ENCODE data around the gene MEGF9. TPM values are rescaled to one million over a fixed set of nuclear protein-coding genes. Genes with fewer than 3 reads are reported as not detected.

Gene MEGF9
- total and polyA plus RNA-seq, 2 of the 13 experiments (the other 11 are each of a cell fraction or from before 2014, with no cell fraction given): 3.1 to 3.3 TPM

DNA sequence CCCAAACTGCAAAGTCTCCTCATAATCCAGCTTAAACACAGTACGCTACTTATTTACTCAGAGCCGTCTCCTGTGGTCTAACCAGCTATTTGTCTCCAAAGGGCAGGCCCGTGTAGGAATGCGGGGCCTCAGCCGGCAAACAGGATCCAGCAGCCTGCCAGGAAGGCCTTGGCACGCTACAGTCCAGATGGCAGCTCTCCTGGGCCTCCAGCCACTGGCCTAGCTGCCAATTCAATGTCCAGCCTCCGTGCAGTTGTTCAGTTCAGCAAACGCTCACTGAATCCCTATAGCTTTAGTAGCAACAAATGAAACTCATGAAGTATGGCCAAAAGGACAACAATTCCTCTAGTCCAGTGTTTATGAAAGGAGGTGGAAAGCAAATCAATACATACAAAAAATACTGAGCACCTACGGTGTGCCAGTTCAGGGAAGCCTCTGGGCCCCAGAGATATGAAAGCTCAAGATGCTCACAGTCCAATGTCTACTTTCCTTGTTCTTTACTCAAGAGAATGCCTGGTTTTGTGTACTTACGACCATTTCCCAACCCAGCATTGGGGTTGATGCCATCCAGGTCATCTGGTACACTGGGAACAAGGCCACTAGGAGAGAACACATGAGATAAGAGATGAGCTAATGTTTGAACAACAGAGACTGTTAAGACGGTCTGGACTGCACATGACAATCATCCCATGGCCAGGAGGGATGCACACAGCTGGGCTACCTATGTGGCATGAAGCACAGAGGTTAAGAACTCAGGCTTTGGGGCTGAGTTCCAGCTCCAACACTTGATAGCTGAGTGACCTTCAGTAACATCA is 142.6 kb downstream of the MEGF9 start (continued):
- TF ChIP-seq SOX13 (IDR thresholded peaks at IDR 0.05) (peak; percentile 86), SOX13 (CRISPR knock-in tag; conservative IDR thresholded peaks at IDR 0.05 in 1 of 2, IDR thresholded peaks at IDR 0.05 in 1 of 2) (peak in 1 of 2 experiments; percentile 97; a peak in 2 of 4 replicates), ZNF232 (CRISPR knock-in tag; IDR thresholded peaks at IDR 0.05; ENCODE audit: borderline replicate concordance) (no peak), SIN3B (IDR thresholded peaks at IDR 0.05; ENCODE audit: low read length) (no peak), GTF3A (CRISPR knock-in tag; conservative IDR thresholded peaks at IDR 0.05) (no peak), SALL1 (CRISPR knock-in tag; IDR thresholded peaks at IDR 0.05) (peak; percentile 97), NRL (CRISPR knock-in tag; IDR thresholded peaks at IDR 0.05; ENCODE audit: borderline replicate concordance) (no peak), ZNF816 (CRISPR knock-in tag; IDR thresholded peaks at IDR 0.05; ENCODE audit: borderline replicate concordance) (no peak), SSRP1 (CRISPR knock-in tag; IDR thresholded peaks at IDR 0.05) (0 out of 2 replicates have a peak, but pooled peaks have one; percentile 62), ZNF230 (CRISPR knock-in tag; IDR thresholded peaks at IDR 0.05) (no peak)
- TF ChIP-seq, protein P1, sequence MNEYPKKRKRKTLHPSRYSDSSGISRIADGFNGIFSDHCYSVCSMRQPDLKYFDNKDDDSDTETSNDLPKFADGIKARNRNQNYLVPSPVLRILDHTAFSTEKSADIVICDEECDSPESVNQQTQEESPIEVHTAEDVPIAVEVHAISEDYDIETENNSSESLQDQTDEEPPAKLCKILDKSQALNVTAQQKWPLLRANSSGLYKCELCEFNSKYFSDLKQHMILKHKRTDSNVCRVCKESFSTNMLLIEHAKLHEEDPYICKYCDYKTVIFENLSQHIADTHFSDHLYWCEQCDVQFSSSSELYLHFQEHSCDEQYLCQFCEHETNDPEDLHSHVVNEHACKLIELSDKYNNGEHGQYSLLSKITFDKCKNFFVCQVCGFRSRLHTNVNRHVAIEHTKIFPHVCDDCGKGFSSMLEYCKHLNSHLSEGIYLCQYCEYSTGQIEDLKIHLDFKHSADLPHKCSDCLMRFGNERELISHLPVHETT (CRISPR knock-in tag; conservative IDR thresholded peaks at IDR 0.05): peak; percentile 69; the same call in 1 of the 2 replicates
- TF ChIP-seq, protein P2, sequence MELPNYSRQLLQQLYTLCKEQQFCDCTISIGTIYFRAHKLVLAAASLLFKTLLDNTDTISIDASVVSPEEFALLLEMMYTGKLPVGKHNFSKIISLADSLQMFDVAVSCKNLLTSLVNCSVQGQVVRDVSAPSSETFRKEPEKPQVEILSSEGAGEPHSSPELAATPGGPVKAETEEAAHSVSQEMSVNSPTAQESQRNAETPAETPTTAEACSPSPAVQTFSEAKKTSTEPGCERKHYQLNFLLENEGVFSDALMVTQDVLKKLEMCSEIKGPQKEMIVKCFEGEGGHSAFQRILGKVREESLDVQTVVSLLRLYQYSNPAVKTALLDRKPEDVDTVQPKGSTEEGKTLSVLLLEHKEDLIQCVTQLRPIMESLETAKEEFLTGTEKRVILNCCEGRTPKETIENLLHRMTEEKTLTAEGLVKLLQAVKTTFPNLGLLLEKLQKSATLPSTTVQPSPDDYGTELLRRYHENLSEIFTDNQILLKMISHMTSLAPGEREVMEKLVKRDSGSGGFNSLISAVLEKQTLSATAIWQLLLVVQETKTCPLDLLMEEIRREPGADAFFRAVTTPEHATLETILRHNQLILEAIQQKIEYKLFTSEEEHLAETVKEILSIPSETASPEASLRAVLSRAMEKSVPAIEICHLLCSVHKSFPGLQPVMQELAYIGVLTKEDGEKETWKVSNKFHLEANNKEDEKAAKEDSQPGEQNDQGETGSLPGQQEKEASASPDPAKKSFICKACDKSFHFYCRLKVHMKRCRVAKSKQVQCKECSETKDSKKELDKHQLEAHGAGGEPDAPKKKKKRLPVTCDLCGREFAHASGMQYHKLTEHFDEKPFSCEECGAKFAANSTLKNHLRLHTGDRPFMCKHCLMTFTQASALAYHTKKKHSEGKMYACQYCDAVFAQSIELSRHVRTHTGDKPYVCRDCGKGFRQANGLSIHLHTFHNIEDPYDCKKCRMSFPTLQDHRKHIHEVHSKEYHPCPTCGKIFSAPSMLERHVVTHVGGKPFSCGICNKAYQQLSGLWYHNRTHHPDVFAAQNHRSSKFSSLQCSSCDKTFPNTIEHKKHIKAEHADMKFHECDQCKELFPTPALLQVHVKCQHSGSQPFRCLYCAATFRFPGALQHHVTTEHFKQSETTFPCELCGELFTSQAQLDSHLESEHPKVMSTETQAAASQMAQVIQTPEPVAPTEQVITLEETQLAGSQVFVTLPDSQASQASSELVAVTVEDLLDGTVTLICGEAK (IDR thresholded peaks at IDR 0.05): no peak
- TF ChIP-seq, protein P2 (CRISPR knock-in tag; IDR thresholded peaks at IDR 0.05): peak; percentile 49; the same call in 1 of the 2 replicates
- TF ChIP-seq, protein P3, sequence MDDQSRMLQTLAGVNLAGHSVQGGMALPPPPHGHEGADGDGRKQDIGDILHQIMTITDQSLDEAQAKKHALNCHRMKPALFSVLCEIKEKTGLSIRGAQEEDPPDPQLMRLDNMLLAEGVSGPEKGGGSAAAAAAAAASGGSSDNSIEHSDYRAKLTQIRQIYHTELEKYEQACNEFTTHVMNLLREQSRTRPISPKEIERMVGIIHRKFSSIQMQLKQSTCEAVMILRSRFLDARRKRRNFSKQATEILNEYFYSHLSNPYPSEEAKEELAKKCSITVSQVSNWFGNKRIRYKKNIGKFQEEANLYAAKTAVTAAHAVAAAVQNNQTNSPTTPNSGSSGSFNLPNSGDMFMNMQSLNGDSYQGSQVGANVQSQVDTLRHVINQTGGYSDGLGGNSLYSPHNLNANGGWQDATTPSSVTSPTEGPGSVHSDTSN (CRISPR knock-in tag; IDR thresholded peaks at IDR 0.05; ENCODE audit: borderline replicate concordance): no peak
- TF ChIP-seq, protein P4, sequence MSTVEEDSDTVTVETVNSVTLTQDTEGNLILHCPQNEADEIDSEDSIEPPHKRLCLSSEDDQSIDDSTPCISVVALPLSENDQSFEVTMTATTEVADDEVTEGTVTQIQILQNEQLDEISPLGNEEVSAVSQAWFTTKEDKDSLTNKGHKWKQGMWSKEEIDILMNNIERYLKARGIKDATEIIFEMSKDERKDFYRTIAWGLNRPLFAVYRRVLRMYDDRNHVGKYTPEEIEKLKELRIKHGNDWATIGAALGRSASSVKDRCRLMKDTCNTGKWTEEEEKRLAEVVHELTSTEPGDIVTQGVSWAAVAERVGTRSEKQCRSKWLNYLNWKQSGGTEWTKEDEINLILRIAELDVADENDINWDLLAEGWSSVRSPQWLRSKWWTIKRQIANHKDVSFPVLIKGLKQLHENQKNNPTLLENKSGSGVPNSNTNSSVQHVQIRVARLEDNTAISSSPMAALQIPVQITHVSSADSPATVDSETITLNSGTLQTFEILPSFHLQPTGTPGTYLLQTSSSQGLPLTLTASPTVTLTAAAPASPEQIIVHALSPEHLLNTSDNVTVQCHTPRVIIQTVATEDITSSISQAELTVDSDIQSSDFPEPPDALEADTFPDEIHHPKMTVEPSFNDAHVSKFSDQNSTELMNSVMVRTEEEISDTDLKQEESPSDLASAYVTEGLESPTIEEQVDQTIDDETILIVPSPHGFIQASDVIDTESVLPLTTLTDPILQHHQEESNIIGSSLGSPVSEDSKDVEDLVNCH (CRISPR knock-in tag; IDR thresholded peaks at IDR 0.05): no peak
